Motor neuron (in vitro differentiated cells): ENCODE results near the gene TEPSIN. TPM values are rescaled to one million over a fixed set of nuclear protein-coding genes. Genes with fewer than 3 reads are reported as not detected.
A peak's percentile ranks its signal among the peaks of the same experiment; 100 is the strongest.

Source experiments
- ATAC-seq, 8 experiments: fragments of 200-7000 bp; cut with Tn5 transposase; replicated peaks in 6 of 8; 2 replicates each; pipeline ENCODE4 v1.8.0; 2021; ENCODE audit warnings: mild to moderate bottlenecking in 8 of 8, moderate library complexity in 8 of 8
- H3K27ac ChIP-seq, 2 donors: fragments of 250-450 bp; sonication (Bioruptor Pico); 2 replicates each; pipeline ENCODE4 v1.9.0; 2021; ENCODE audit warnings: antibody characterized with exemption in 2 of 2, mild to moderate bottlenecking in 2 of 2, moderate library complexity in 1 of 2
- H3K4me1 ChIP-seq, 2 donors: fragments of 250-450 bp; sonication (Bioruptor Pico); replicated peaks in 1 of 2; 2 replicates each; pipeline ENCODE4 v1.6.1; 2021; ENCODE audit warnings: antibody characterized with exemption in 2 of 2, mild to moderate bottlenecking in 2 of 2, moderate library complexity in 1 of 2
- H3K4me3 ChIP-seq, 5 donors: fragments of 250-450 bp; sonication (Bioruptor Pico); 2 replicates each; pipeline ENCODE4 v1.9.0; 2021; ENCODE audit warnings: antibody characterized with exemption in 5 of 5, mild to moderate bottlenecking in 5 of 5, moderate library complexity in 4 of 5
- WGBS, 10 experiments: fragments of 450-650 bp; shearing (Covaris generic); methylation state at CpG; one replicate each; pipeline ENCODE4 v1.0.0; 2022; 5-methylcytosine and 5-hydroxymethylcytosine counted together
- in situ Hi-C, 9 experiments: fragments of 400-800 bp; cut with MboI; loops; one replicate each; pipeline ENCODE4 v1.15.0; 2021; ENCODE audit warnings: low sequenced_read_pairs in 9 of 9, low pct_unique_long_range_greater_than_20kb in 2 of 9; ENCODE audit not compliant: unreplicated experiment in 9 of 9
- total RNA-seq, 8 experiments: library from RNA; unstranded; fragments of 300-600 nt; gene quantifications; 2 replicates each; pipeline versions ENCODE4 v1.2.3 to v1.2.4, GENCODE V29; 2022

TEPSIN gene
- total RNA-seq, 8 experiments from 2014 or later = 5.9 to 36.0 (median 10.6) TPM

DNA sequence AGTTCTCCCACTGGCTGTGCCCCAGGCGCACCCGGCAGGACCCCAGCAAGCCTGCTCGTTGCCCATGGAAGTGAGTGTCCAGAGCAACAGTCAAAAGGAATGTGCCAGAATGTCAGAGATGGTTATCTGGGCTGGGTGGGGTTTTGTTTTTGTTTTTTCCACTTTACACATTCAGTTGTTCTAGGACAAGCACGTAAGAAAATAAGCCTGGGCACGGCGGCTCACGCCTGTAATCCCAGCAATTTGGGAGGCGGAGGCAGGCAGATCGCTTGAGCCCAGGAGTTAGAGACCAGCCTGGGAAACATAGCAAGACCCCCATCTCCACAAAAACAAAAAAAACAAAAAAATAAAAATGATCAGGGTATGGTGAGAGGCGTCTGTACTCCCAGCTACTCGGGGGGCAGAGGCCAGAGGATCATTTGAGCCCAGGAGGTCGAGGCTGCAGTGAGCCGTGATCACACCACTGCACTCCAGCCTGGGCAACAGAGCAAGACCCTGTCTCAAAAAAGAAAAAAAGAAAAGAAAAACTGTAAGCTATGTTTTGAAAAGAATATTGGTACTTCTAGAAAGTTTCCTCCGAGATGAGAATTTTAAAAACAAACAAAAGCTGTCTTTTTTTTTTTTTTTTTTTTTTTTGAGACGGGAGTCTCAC lies 8.6 kb upstream of the TEPSIN start:
- in situ Hi-C loops = loop anchor here in 1 of 9 experiments (25.0 kb wide), 1 partner anchor 235 kb away; no protein-coding TSS in a partner anchor
- no peak overlapping the region for H3K4me3 ChIP-seq
- peaks cover 17 to 20% of the 10 kb centered on the region in 2 donors for H3K4me1 ChIP-seq
- no peak for ATAC-seq
- 90 to 100% (median 96%) methylated on average over 1 to 12 of the region's 15 CpGs; no CpG with 5 or more reads in 3 of the 10 experiments for WGBS, 10 experiments
- H3K27ac ChIP-seq = no peak overlapping the region

DNA sequence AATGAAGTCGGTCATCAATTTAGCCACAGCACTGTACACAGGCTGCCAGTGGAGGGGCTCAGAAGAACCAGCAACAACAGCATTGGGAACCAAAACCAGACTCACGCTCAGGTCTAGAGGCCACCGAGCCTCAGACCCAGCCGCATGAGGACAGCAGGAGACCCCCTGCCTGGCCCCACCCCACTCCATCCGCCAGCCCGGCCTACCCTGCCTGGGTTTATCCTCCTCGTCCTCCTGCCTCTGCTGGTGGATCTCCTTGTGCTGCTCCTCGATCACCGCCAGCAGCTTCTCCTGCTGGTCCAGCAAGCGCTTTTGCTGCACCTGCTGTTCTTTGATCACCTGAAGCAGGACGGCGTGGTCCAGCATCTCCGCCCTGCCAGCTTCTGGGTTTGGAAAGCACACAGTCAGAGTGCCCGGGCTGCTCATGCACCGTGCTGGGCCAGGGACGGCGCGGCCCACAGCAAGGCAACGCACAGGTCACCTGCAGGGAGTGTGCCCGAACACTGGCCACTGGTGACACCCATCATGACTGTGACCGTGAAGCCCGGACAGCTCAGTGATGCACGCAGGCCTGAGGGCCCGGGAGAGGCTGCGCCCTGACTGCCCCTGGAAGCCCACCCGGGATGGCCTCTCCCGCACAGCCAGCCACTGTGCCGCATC lies 8.0 kb upstream of the TEPSIN start:
- H3K27ac ChIP-seq = no peak overlapping the region
- H3K4me1 ChIP-seq = peaks cover 11 to 13% of the 10 kb centered on the region in 2 donors
- ATAC-seq = no peak
- in situ Hi-C loops = loop anchor here in 1 of 9 experiments (25.0 kb wide), 1 partner anchor 235 kb away; no protein-coding TSS in a partner anchor
- no peak overlapping the region for H3K4me3 ChIP-seq
- WGBS, 10 experiments = 67 to 100% (median 89%) methylated on average over 1 to 8 of the region's 28 CpGs; no CpG with 5 or more reads in 5 of the 10 experiments

DNA sequence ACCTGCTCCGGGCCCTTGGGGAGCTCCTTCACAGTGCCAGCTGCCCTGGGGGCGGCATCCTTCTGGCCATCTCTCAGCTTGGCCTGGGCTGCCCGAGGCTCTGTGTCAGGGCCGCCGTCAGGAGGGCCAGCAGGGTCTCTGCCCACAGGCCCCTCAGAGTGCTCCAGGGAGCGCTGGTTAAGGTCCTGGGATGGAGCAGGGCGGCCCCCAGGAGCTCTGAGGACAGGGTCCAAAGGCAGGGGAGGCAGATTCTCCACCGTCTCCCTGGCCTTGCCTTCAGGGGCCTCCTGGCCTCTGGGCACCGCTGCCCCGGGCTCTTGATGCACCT lies 7.5 kb upstream of the TEPSIN start:
- no peak overlapping the region for H3K27ac ChIP-seq
- no peak overlapping the region for H3K4me3 ChIP-seq
- in situ Hi-C loops = loop anchor here in 1 of 9 experiments (25.0 kb wide), 1 partner anchor 234 kb away; no protein-coding TSS in a partner anchor
- 67 to 100% (median 90%) methylated on average over 1 to 3 of the region's 10 CpGs; no CpG with 5 or more reads in 6 of the 10 experiments for WGBS, 10 experiments
- H3K4me1 ChIP-seq = peaks cover 6 to 8% of the 10 kb centered on the region in 2 donors
- ATAC-seq = peak in 1 of 8 experiments; percentile 8

DNA sequence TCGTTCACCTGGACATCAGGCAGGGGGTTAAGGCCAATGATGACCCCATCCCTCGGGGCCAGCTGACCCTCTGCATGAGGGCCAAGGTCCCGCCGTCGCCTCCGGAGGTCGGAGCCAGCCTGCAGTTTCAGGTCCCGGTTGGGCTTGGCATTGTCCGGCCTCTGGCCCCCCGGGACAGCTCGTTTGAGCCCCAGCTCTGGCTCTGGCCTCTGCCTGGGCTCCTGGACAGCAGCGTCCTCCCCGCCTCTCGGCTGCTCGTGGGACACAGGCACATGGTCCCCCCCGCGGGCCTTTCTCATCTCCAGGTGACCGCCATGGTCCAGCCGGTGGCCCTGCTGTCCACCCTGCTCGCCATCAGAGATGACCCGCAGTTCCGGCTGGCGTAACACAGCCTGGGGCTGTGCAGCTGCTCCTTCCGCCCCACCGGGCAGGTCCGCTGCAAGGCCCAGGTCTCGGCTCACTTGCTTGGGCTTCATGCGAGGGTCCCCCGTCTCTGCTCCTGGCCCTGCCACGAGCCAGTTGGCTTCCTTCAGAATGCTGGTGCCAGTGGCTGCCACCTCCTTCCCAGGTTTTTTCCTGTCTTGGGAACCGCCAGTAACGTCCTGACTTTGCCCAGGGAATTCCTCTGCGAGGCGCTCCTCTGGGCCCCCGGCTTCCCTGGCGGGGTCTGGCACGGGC lies 6.9 kb upstream of the TEPSIN start:
- in situ Hi-C loops = loop anchor here in 1 of 9 experiments (25.0 kb wide), 1 partner anchor 234 kb away; no protein-coding TSS in a partner anchor
- WGBS, 10 experiments = 90 to 100% (median 91%) methylated on average over 2 to 6 of the region's 37 CpGs; no CpG with 5 or more reads in 7 of the 10 experiments
- peak in 4 of 8 experiments; percentile 2 to 12 (median 5) for ATAC-seq
- H3K4me3 ChIP-seq = no peak overlapping the region
- peaks cover under 1 to 3% of the 10 kb centered on the region in 2 donors for H3K4me1 ChIP-seq
- peak overlapping the region in 1 of 2 donors; percentile 32 for H3K27ac ChIP-seq

DNA sequence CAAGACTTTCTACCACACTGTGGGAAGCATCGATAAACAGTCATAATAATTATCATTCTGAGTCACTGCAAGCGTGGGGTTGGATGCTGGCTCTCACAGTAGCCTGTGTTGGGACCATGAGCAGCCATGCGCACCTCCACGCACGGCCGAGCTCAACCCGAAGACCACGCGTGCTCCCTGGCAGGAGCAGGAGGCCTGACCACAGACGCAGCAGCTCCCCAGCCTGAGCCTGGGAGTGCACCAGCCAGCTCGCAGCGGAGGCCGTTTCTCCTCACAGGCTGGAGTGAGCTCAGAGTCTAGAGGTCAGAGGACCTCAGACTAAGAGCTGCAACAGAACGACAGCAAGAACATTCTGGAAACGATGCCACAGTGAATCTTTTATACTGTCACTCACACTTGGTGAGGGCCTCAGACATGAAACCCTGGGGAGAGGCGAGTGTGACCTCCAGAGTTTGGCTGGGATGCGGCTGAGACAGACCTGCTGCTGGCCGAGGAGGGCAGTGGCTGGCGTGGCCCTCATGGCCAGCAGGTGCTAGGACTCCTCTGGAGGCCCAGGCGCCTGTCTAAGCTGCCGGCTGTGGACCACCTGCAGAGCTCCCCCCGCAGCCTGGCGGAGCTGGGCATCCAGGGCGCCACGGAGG lies 6.3 kb upstream of the TEPSIN start:
- in situ Hi-C loops = loop anchor here in 1 of 9 experiments (25.0 kb wide), 1 partner anchor 233 kb away; no protein-coding TSS in a partner anchor
- 23 to 100% (median 83%) methylated on average over 1 to 3 of the region's 25 CpGs; no CpG with 5 or more reads in 6 of the 10 experiments for WGBS, 10 experiments
- Histone ChIP-seq H3K4me3 (no peak overlapping the region), H3K27ac (peak overlapping the region in 1 of 2 donors; percentile 32), H3K4me1 (peaks cover 0 to 4% of the 10 kb centered on the region in 2 donors)
- ATAC-seq = peak in 1 of 8 experiments; percentile 3

DNA sequence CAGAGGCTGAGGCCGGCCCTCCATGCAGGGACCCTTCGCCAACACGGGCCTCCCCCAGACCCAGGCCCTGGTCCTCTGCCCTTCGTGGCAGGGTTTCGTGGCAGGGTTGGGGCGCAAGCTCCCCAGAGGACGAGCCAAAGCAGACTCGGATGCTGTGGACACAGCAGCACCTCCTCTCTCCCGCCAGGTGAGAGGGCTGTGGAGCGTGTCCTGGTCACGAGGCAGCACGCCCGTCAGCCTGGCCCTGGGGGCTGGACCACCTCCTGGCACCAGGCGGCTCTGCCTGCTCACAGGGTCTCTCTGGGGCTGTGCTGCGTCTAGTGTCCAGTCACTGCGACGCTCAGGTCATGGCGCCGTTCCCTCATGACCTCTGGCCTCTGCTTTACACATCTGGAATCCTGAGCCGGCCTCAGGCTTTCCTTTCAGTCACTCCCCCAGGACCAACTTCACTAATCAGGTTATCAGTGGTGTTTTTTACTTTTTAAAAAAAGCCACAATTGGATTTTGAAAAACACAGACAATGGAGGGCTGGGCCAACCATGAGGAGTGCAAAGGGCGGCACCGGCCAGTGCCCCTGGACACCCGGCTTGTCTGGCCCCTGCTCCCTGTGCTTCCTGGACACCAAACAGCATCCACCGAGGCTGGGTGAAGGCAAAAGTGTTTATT lies 5.6 kb upstream of the TEPSIN start:
- 76 to 100% (median 89%) methylated on average over 1 to 14 of the region's 24 CpGs; no CpG with 5 or more reads in 5 of the 10 experiments for WGBS, 10 experiments
- Histone ChIP-seq H3K4me3 (no peak overlapping the region), H3K27ac (no peak overlapping the region), H3K4me1 (peaks cover 0 to 5% of the 10 kb centered on the region in 2 donors)
- no peak for ATAC-seq
- in situ Hi-C loops = loop anchor here in 1 of 9 experiments (25.0 kb wide), 1 partner anchor 232 kb away; no protein-coding TSS in a partner anchor

DNA sequence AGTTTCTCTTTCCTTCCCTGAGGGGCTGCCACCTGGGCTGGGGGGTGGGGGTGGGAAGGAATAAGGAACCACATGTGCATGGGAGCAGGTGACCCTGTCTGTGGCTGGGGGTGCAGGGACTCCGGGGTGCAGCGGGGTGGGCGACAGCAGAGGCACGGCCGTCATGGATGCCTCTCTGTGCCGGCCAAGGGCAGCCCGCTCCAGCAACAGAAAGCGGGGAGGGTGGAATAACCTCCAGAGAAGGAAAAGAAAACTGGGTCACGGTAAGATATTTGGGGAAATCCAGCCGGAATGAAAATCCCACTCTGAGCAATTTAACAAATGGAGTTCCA lies 4.4 kb upstream of the TEPSIN start:
- no CpG with 5 or more reads among the region's 10 CpGs for WGBS, 10 experiments
- no peak overlapping the region for H3K4me3 ChIP-seq
- in situ Hi-C loops = loop anchor here in 1 of 9 experiments (25.0 kb wide), 1 partner anchor 231 kb away; no protein-coding TSS in a partner anchor
- no peak for ATAC-seq
- peaks cover 0 to 5% of the 10 kb centered on the region in 2 donors for H3K4me1 ChIP-seq
- H3K27ac ChIP-seq = no peak overlapping the region

DNA sequence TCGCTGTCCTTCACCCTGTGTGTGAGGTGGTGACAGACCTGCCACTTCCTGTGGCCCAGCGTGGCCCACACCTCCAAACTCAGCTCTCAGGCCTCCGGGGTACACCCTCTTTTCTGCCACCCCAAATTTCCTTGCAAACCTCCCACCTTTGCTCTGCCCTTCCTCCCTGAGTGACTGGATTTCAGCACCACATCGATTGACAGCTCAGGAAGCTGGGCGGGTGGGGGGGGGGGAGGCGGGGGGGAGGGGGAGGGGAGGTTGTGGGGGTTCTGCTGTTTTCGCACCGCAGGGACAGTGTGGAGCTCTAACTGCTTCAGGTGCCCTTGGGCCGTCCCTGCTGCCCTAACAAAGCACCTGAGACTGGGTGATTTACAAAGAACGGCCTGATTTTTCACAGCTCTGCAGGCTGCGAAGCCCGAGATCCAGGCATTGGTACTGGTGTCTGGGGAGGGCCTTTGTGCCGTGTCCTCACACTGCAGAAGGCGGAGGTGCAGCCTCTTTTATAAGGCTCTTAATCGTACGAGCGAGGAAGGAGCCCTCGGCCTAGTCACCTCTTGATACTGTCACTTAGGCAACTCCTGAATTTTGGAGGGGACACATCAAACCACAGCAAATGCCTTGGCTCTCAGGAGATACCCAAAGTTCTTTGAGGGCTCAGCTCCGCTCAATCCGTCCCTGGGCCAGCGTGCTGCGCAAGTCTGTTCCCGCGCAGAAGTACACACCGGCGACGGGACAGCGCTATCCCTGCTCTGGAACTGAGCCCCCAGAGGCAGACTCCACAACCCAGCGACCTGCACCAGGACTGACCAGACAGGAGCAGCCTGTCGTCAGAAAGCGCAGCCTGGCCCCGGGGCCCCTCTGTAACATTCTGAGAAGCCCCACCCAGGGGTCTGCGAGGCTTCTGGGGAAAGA lies 3.8 kb upstream of the TEPSIN start:
- 80 to 95% (median 93%) methylated on average over 2 to 11 of the region's 33 CpGs; no CpG with 5 or more reads in 7 of the 10 experiments for WGBS, 10 experiments
- Histone ChIP-seq H3K4me1 (peaks cover 3 to 10% of the 10 kb centered on the region in 2 donors), H3K27ac (no peak overlapping the region), H3K4me3 (no peak overlapping the region)
- no peak for ATAC-seq
- in situ Hi-C loops = loop anchor here in 1 of 9 experiments (25.0 kb wide), 1 partner anchor 230 kb away; no protein-coding TSS in a partner anchor

DNA sequence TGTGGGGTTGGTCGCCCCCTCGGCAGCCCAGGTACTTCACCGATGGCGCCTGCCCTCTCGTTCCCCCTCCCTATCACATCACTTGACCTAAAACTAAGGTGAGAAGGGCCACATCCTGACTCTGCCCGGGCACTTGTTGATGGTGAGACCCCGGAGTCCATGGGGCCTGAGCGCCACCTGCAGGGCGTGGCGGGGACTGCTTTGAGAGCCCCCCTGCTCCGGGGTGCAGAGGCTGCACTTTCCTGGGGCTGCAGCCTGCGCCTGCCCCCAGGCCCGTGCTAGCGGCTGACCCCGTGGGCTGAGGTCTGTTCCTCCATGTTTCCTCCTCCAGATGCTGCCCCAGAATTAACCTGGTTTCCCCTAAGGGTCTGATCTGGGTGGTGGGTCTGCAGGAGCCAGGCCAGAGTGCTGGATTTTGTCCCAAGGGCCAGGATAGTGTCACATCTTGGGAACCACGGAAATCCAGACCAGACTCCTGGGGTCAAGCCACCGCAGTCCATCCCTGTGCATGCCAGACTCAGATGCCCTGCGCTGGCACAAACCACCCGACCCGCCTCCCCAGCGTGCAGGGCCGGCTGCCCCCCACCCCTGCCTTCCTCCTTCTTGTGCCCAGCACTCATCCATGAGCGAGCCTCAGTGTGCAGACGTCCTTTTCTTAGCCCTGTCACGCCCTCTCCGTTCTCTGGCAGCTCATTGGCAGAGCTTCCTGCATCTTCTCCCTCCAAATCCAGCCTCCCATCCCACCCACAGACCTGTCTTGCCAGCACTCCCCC lies 3.0 kb upstream of the TEPSIN start:
- in situ Hi-C loops = loop anchor here in 1 of 9 experiments (25.0 kb wide), 1 partner anchor 230 kb away; no protein-coding TSS in a partner anchor
- WGBS, 10 experiments = 0 to 55% (median 30%) methylated on average over 1 to 5 of the region's 26 CpGs; no CpG with 5 or more reads in 7 of the 10 experiments
- ATAC-seq = no peak
- no peak overlapping the region for H3K27ac ChIP-seq
- H3K4me3 ChIP-seq = no peak overlapping the region
- peaks cover 3 to 11% of the 10 kb centered on the region in 2 donors for H3K4me1 ChIP-seq

DNA sequence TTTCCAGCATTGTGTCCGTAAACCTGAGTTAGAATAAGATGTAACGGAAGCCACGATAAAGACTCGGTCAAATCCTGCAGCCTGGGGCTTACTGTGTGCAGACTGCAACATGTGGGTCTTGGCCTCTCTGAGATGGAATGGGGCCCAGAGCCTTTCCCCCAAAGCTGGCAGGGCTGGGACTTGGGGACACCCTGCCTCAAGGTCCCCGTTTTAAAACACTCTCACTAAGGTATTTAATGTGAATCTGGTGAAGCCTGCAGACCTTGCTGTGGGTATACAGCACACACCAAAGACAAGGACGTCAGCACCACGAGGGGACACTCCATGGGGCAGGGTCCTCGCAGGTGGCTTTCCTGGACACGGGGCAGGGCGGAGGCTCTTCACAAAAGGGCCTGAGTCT lies 2.3 kb upstream of the TEPSIN start:
- 90 to 100% (median 92%) methylated on average over 1 to 7 of the region's 10 CpGs; no CpG with 5 or more reads in 6 of the 10 experiments for WGBS, 10 experiments
- peaks cover 3 to 11% of the 10 kb centered on the region in 2 donors for H3K4me1 ChIP-seq
- in situ Hi-C loops = loop anchor here in 1 of 9 experiments (25.0 kb wide), 1 partner anchor 229 kb away; no protein-coding TSS in a partner anchor
- no peak overlapping the region for H3K27ac ChIP-seq
- H3K4me3 ChIP-seq = no peak overlapping the region
- ATAC-seq = no peak
